H1 (cell line): Measurements from ENCODE around the gene TOMT. TPM values are rescaled to one million over a fixed set of nuclear protein-coding genes. Genes with fewer than 3 reads are reported as not detected.

ENCODE experiments used
- CTCF ChIA-PET: fragments of 300-600 bp; sonication (Branson Sonifier 250); formaldehyde crosslinking; loops from one replicate; lab custom pipeline; 2021; ENCODE audit not compliant: partially characterized antibody; lab: Charles Lee
- POLR2A ChIA-PET: fragments of 300-600 bp; sonication (Branson Sonifier 250); formaldehyde crosslinking; loops from one replicate; lab custom pipeline; 2021; ENCODE audit warnings: inconsistent platforms; ENCODE audit not compliant: partially characterized antibody; lab: Charles Lee
- DNase-seq, 2 experiments: peaks; one replicate each; pipeline versions ENCODE4 v3.0.0 to v3.0.0-alpha.2; 2010 to 2022; ENCODE audit warnings: low spot score in 2 of 2, low read depth in 1 of 2, mixed read lengths in 1 of 2
- FAIRE-seq: peaks from 2 replicates; lab custom pipeline; 2011; peaks lifted over from hg19 to GRCh38; lab: Jason Lieb, UNC
- H2AFZ ChIP-seq: 2 replicates; pipeline ENCODE4 v1.8.1; 2012; ENCODE audit warnings: low read length, inconsistent platforms
- H2AK5ac ChIP-seq: 2 replicates; pipeline ENCODE4 v1.6.1; 2013; ENCODE audit warnings: low read depth, low read length
- H2BK120ac ChIP-seq: replicated peaks from 2 replicates; pipeline ENCODE3; 2013; ENCODE audit warnings: low read depth, low read length, inconsistent platforms
- H2BK12ac ChIP-seq: 2 replicates; pipeline ENCODE4 v1.6.1; 2013; ENCODE audit warnings: low read depth, low read length
- H2BK15ac ChIP-seq: 2 replicates; pipeline ENCODE4 v1.6.1; 2013; ENCODE audit warnings: low read length
- H2BK20ac ChIP-seq: 2 replicates; pipeline ENCODE4 v1.6.1; 2013; ENCODE audit warnings: low read length
- H2BK5ac ChIP-seq: 2 replicates; pipeline ENCODE4 v1.6.1; 2013; ENCODE audit warnings: low read depth, low read length
- H3K14ac ChIP-seq: 2 replicates; pipeline ENCODE4 v1.6.1; 2013; ENCODE audit warnings: inconsistent platforms; ENCODE audit not compliant: insufficient read length
- H3K18ac ChIP-seq: 2 replicates; pipeline ENCODE4 v1.6.1; 2013; ENCODE audit warnings: low read length; ENCODE audit errors: extremely low read depth
- H3K23ac ChIP-seq: 2 replicates; pipeline ENCODE4 v1.6.1; 2013; ENCODE audit warnings: inconsistent platforms; ENCODE audit not compliant: insufficient read length
- H3K23me2 ChIP-seq: 2 replicates; pipeline ENCODE4 v1.6.1; 2013; ENCODE audit warnings: low read depth, low read length
- H3K27ac ChIP-seq: 2 replicates; pipeline ENCODE4 v1.6.1; 2011; ENCODE audit warnings: low read depth, low read length, inconsistent platforms
- H3K27me3 ChIP-seq, 4 experiments: replicated peaks in 1 of 4; 1 replicate in 1 of 4; 2 replicates in 3 of 4; pipeline versions ENCODE4 v1.6.1 to v1.8.1; 2011 to 2013; ENCODE audit warnings: low read length in 3 of 4, mild to moderate bottlenecking in 3 of 4, inconsistent platforms in 2 of 4, mixed read lengths in 2 of 4, moderate library complexity in 1 of 4; ENCODE audit not compliant: control insufficient read depth in 3 of 4, insufficient read depth in 3 of 4; ENCODE audit errors: extremely low read depth in 1 of 4
- H3K36me3 ChIP-seq, 4 experiments: 2 replicates each; pipeline versions ENCODE4 v1.6.1 to v1.8.1; 2011 to 2013; ENCODE audit warnings: mild to moderate bottlenecking in 4 of 4, low read length in 3 of 4, moderate library complexity in 2 of 4, control low read depth in 1 of 4, inconsistent platforms in 1 of 4; ENCODE audit not compliant: insufficient read depth in 4 of 4, control insufficient read depth in 2 of 4
- H3K4ac ChIP-seq: replicated peaks from 2 replicates; pipeline ENCODE3; 2013; ENCODE audit warnings: low read length, low read depth, mixed read lengths, inconsistent platforms; ENCODE audit not compliant: insufficient read length
- H3K4me1 ChIP-seq, 4 experiments: replicated peaks in 1 of 4; 1 replicate in 1 of 4; 2 replicates in 3 of 4; pipeline versions ENCODE4 v1.6.1 to v1.8.1; 2011 to 2013; ENCODE audit warnings: low read length in 3 of 4, inconsistent platforms in 2 of 4, mixed read lengths in 1 of 4; ENCODE audit not compliant: insufficient read depth in 4 of 4, control insufficient read depth in 3 of 4
- H3K4me2 ChIP-seq, 2 experiments: 2 replicates each; pipeline versions ENCODE4 v1.6.1 to v1.8.1; 2011 to 2013; ENCODE audit warnings: low read depth in 2 of 2, low read length in 2 of 2, control low read depth in 1 of 2, inconsistent platforms in 1 of 2, mild to moderate bottlenecking in 1 of 2; ENCODE audit not compliant: insufficient read depth in 1 of 2
- H3K4me3 ChIP-seq, 4 experiments: fragments of 200-600, 300-600 bp in 1 of 4; sonication (generic), shearing (Covaris generic), sonication (Bioruptor Twin) in 1 of 4; 2 replicates each; pipeline versions ENCODE4 v1.5.1 to v1.8.1; 2011 to 2016; ENCODE audit warnings: low read length in 4 of 4, low read depth in 3 of 4, control low read depth in 2 of 4, inconsistent platforms in 2 of 4, mild to moderate bottlenecking in 2 of 4, mixed read lengths in 1 of 4, moderate library complexity in 1 of 4; ENCODE audit not compliant: insufficient read depth in 2 of 4; ENCODE audit errors: extremely low read depth in 1 of 4
- H3K56ac ChIP-seq: replicated peaks from 2 replicates; pipeline ENCODE3; 2013; ENCODE audit warnings: low read depth, mild to moderate bottlenecking, mixed read lengths, low read length, inconsistent platforms; ENCODE audit not compliant: insufficient read length
- H3K79me1 ChIP-seq: 2 replicates; pipeline ENCODE4 v1.6.1; 2013; ENCODE audit warnings: low read depth, low read length, control low read depth
- H3K79me2 ChIP-seq, 2 experiments: 2 replicates each; pipeline versions ENCODE4 v1.6.1 to v1.8.1; 2012 to 2013; ENCODE audit warnings: low read length in 2 of 2, mild to moderate bottlenecking in 2 of 2, inconsistent platforms in 1 of 2; ENCODE audit not compliant: insufficient read depth in 2 of 2, control insufficient read depth in 1 of 2
- H3K9ac ChIP-seq, 4 experiments: replicated peaks in 1 of 4; 1 replicate in 1 of 4; 2 replicates in 3 of 4; pipeline versions ENCODE4 v1.6.1 to v1.8.1; 2011 to 2013; ENCODE audit warnings: low read depth in 3 of 4, low read length in 3 of 4, control low read depth in 2 of 4, mild to moderate bottlenecking in 2 of 4, moderate library complexity in 2 of 4, inconsistent platforms in 1 of 4; ENCODE audit errors: extremely low read depth in 1 of 4
- H3K9me3 ChIP-seq, 2 experiments: 2 replicates each; pipeline versions ENCODE4 v1.6.1 to v1.8.1; 2012 to 2013; ENCODE audit warnings: mild to moderate bottlenecking in 2 of 2, moderate library complexity in 2 of 2, control low read depth in 1 of 2, inconsistent platforms in 1 of 2, low read depth in 1 of 2, low read length in 1 of 2, mixed read lengths in 1 of 2; ENCODE audit not compliant: insufficient read depth in 2 of 2
- H4K20me1 ChIP-seq, 2 experiments: replicated peaks in 1 of 2; 2 replicates each; pipeline versions ENCODE3 to v1.8.1; 2011 to 2013; ENCODE audit warnings: inconsistent platforms in 2 of 2, low read length in 2 of 2, mild to moderate bottlenecking in 1 of 2; ENCODE audit not compliant: insufficient read depth in 2 of 2, control insufficient read depth in 1 of 2
- H4K5ac ChIP-seq: 2 replicates; pipeline ENCODE4 v1.6.1; 2013; ENCODE audit warnings: low read length, low read depth, mixed read lengths, inconsistent platforms; ENCODE audit not compliant: insufficient read length
- H4K8ac ChIP-seq: 2 replicates; pipeline ENCODE4 v1.8.0; 2013; ENCODE audit warnings: mild to moderate bottlenecking, moderate library complexity, low read length, inconsistent platforms; ENCODE audit not compliant: insufficient read depth; ENCODE audit errors: extremely low read depth
- H4K91ac ChIP-seq: replicated peaks from 2 replicates; pipeline ENCODE3; 2013; ENCODE audit warnings: low read length, mixed read lengths, inconsistent platforms; ENCODE audit not compliant: insufficient read length
- ATF2 ChIP-seq: IDR thresholded peaks from 2 replicates; pipeline ENCODE4 v1.6.1; 2012; ENCODE audit warnings: low read length, inconsistent platforms
- CBX8 ChIP-seq: fragments of 300-800, 300-1000 bp; sonication (generic); IDR thresholded peaks from 2 replicates; pipeline ENCODE4 v1.7.1; 2016; ENCODE audit warnings: low read depth, low read length, borderline replicate concordance
- EP300 ChIP-seq, 2 experiments: IDR thresholded peaks; 1 replicate in 1 of 2; 2 replicates in 1 of 2; pipeline ENCODE4 v1.6.1; 2011 to 2012; ENCODE audit warnings: low read depth in 2 of 2, low read length in 2 of 2, mild to moderate bottlenecking in 2 of 2, borderline replicate concordance in 1 of 2, inconsistent platforms in 1 of 2, moderate library complexity in 1 of 2
- KDM4A ChIP-seq: IDR thresholded peaks from one replicate; pipeline ENCODE4 v1.7.1; 2012; ENCODE audit warnings: low read depth, mild to moderate bottlenecking, moderate library complexity, low read length, inconsistent platforms; ENCODE audit not compliant: severe bottlenecking
- POLR2A ChIP-seq, 2 experiments: IDR thresholded peaks; 1 replicate in 1 of 2; 2 replicates in 1 of 2; pipeline ENCODE4 v1.6.1; 2011; ENCODE audit warnings: low read depth in 2 of 2, low read length in 2 of 2, mild to moderate bottlenecking in 2 of 2; ENCODE audit errors: control extremely low read depth in 1 of 2
- RNF2 ChIP-seq: fragments of 200-900, 300-1000 bp; sonication (generic); IDR thresholded peaks from 2 replicates; pipeline ENCODE4 v1.7.1; 2016; ENCODE audit warnings: borderline replicate concordance, low read depth, mild to moderate bottlenecking, antibody characterized with exemption, low read length; ENCODE audit not compliant: poor library complexity, severe bottlenecking; ENCODE audit errors: missing control alignments
- SRF ChIP-seq: IDR thresholded peaks from 2 replicates; pipeline ENCODE4 v1.6.1; 2011; ENCODE audit warnings: mild to moderate bottlenecking, low read depth, low read length, moderate library complexity
- TAF1 ChIP-seq: IDR thresholded peaks from 2 replicates; pipeline ENCODE4 v1.6.1; 2011; ENCODE audit warnings: mild to moderate bottlenecking, low read depth, low read length
- USF2 ChIP-seq: IDR thresholded peaks from 2 replicates; pipeline ENCODE4 v1.6.1; 2011; ENCODE audit warnings: low read length, improper control_type of control experiment
- ZNF274 ChIP-seq: IDR thresholded peaks from 2 replicates; pipeline ENCODE4 v1.7.0; 2012; ENCODE audit warnings: low read length, borderline replicate concordance; ENCODE audit errors: extremely low read depth
- WGBS, 2 experiments: shearing (Covaris generic) in 1 of 2; methylation state at CpG; one replicate each; pipeline versions ENCODE4 v1.1.6 to v1.1.7; 2013 to 2015; ENCODE audit warnings: low lambda C conversion rate in 2 of 2, mixed read lengths in 2 of 2, inconsistent platforms in 1 of 2, low coverage in 1 of 2, missing lambda C conversion rate in 1 of 2; ENCODE audit not compliant: insufficient replicate concordance in 2 of 2, insufficient coverage in 1 of 2, insufficient read length in 1 of 2; ENCODE audit errors: extremely low coverage in 1 of 2, missing lambda C conversion rate in 1 of 2; 5-methylcytosine and 5-hydroxymethylcytosine counted together
- polyA plus RNA-seq, 7 experiments: library from polyadenylated mRNA; depleted of rRNA in 3 of 7; stranded (reverse) in 5 of 7; unstranded in 2 of 7; fragments of >200 nt in 5 of 7; fragments of 200-250 nt in 2 of 7; gene quantifications; 1 replicate in 5 of 7; 2 replicates in 1 of 7; 4 replicates in 1 of 7; pipeline versions ENCODE4 v1.2.1 to v1.2.3, GENCODE V29; 2011 to 2013; ENCODE audit warnings: missing spikeins in 2 of 7, mixed read lengths in 2 of 7
- total RNA-seq: library from RNA; stranded (reverse); fragmentation: NEBNext Ultra II Directional; extraction: Animal tissue kit (Norgen Biotek cat#: 25700); gene quantifications from 2 replicates; pipeline ENCODE4 v1.2.1, GENCODE V29; 2021

TOMT gene
- total and polyA plus RNA-seq, 2 of the 8 experiments (the other 6 are each of a cell fraction or from before 2014, with no cell fraction given), result 0.11 TPM; not detected in 1

- no peak overlapping the region for H3K27ac ChIP-seq
- ChIA-PET CTCF (interaction anchor here (0.6 to 2.3 kb wide), 6 partner anchors 11 to 60 kb away, joined by 3 to 8 read pairs (median 3); no protein-coding TSS in a partner anchor), POLR2A (interaction anchor here (1.1 to 2.6 kb wide), 6 partner anchors 8 to 42 kb away, joined by 3 to 8 read pairs (median 4); partner anchors contain the start of gene ANAPC15)
- no peaks in the 10 kb centered on the region for H3K9me3 ChIP-seq
- no peak overlapping the region for H2BK120ac ChIP-seq
- no peaks in the 10 kb centered on the region for H3K23me2 ChIP-seq
- H3K4me2 ChIP-seq, result no peak overlapping the region
- no peak overlapping the region for H3K4me3 ChIP-seq
- H3K79me1 ChIP-seq, result peaks cover 14% of the 10 kb centered on the region; the same call in 1 of the 2 replicates
- no peak overlapping the region for H3K4ac ChIP-seq
- FAIRE-seq (no peak), DNase-seq (no peak)
- no peak overlapping the region for H3K9ac ChIP-seq
- H2BK20ac ChIP-seq, result no peak overlapping the region
- no peak overlapping the region for H3K14ac ChIP-seq
- H4K20me1 ChIP-seq, result peaks cover 3 to 16% of the 10 kb centered on the region in 2 experiments
- 95% methylated on average over 7 of the region's 7 CpGs; no CpG with 5 or more reads in 1 of the 2 experiments for WGBS, 2 experiments
- no peak overlapping the region for H2BK15ac ChIP-seq
- H3K27me3 ChIP-seq, result no peaks in the 10 kb centered on the region
- peaks cover 0 to 17% (median 5%) of the 10 kb centered on the region in 4 experiments; a peak in 4 of 8 replicates for H3K36me3 ChIP-seq
- no peak overlapping the region for H3K56ac ChIP-seq
- H2BK12ac ChIP-seq, result no peak overlapping the region
- H2AFZ ChIP-seq, result no peak overlapping the region
- no peak overlapping the region for H4K91ac ChIP-seq
- H2BK5ac ChIP-seq, result no peak overlapping the region
- H2AK5ac ChIP-seq, result no peak overlapping the region
- no peak overlapping the region for H3K23ac ChIP-seq
- H4K5ac ChIP-seq, result no peak overlapping the region
- H3K4me1 ChIP-seq, result peaks cover 0 to 11% (median 2%) of the 10 kb centered on the region in 4 experiments; a peak in 3 of 7 replicates
- H3K18ac ChIP-seq, result no peak overlapping the region
- peaks cover 12 to 89% of the 10 kb centered on the region in 2 experiments for H3K79me2 ChIP-seq
- no peak overlapping the region; the same call in 1 of the 2 replicates for H4K8ac ChIP-seq
- no peak for TF ChIP-seq CBX8
- TF ChIP-seq KDM4A, result no peak
- no peak for TF ChIP-seq TAF1
- TF ChIP-seq RNF2, result no peak
- no peak for TF ChIP-seq USF2
- TF ChIP-seq EP300 (IDR thresholded peaks at IDR 0.05; ENCODE audit: borderline replicate concordance in 1 of 2, low read depth in 2 of 2, low read length in 2 of 2), result no peak
- TF ChIP-seq SRF, result no peak
- no peak for TF ChIP-seq POLR2A (IDR thresholded peaks at IDR 0.05; ENCODE audit: control extremely low read depth in 1 of 2, low read depth in 2 of 2, low read length in 2 of 2)
- no peak for TF ChIP-seq ZNF274
- TF ChIP-seq ATF2, result no peak
Observed at GRCh38 chr11:72070491-72070890, 35.2 kb upstream of the TOMT start.
